AG08396 (cell line): ENCODE measurements around the gene PRKG1.

Source experiments
- DNase-seq: peaks from one replicate; pipeline ENCODE4 v3.0.0; 2012; ENCODE audit warnings: low spot score, mixed read lengths

PRKG1 gene

GRCh38 chr10:51074238-51075028 lies at the start of gene PRKG1:
Gene PRKG1, plus strand, starts transcription at chr10:51074487.
- peak; percentile 87 for DNase-seq

GRCh38 chr10:51028420-51028819 lies 45.9 kb upstream of the PRKG1 start:
- no peak for DNase-seq

- DNase-seq, result no peak
Observed at GRCh38 chr10:51029172-51029641, 45.1 kb upstream of the PRKG1 start.

DNA sequence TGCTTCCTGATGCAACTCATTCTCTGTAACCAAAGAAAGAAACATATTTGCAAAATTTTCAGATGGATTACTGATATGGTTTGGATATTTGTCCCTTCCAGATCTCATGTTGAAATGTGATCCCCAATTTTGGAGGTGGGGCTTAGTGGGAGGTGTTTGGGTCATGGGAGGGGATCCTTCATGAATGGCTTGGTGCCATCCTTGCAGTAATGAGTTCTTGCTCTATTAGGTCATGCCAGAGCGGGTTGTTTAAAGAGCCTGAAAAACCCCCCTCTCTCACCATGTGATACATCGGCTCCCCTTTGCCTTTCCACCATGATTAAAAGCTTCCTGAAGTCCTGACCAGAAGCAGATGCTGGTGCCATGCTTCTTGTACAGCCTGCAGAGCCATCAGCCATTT lies 43.8 kb upstream of the PRKG1 start:
- no peak for DNase-seq

DNA sequence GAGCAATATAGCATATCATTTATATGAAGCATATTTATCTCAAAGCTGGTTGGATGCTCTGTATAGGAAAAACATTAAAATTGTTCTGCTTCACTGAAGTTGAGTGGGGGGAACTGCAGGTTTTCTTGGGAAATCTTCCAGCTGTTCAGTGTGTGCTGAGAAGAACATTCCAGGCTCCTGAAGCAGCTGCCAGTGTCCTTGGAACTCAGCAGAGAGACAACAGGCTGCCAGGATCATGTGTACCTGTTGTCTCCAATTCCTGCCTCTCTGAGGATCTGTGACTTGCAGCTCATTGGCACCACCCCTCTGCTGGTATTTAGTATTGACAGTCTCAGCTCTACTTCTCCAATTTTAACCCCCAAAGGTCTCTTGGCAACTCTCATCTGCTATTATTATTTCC lies 42.3 kb upstream of the PRKG1 start:
- DNase-seq, result no peak

GRCh38 chr10:51034769-51035168 lies 39.5 kb upstream of the PRKG1 start:
- no peak for DNase-seq

DNA sequence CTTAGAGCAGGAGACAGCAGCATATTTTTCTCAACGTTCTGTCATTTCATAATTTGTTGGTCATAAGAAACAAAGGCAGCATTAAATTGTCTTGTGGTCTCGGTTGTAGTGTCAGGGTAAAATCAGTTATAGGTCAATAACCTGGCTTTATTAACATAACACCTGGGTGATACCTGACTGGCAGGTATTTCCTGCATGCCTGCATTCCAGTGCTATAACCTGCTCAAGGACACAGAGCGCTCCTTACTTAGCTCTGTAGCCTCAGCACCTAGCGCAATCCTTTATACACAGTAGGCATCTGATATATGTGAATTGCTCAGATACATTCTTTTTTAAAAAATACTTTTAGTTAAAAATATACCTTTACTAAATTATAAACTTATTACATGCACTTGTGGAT lies 38.9 kb upstream of the PRKG1 start:
- DNase-seq, result no peak

DNA sequence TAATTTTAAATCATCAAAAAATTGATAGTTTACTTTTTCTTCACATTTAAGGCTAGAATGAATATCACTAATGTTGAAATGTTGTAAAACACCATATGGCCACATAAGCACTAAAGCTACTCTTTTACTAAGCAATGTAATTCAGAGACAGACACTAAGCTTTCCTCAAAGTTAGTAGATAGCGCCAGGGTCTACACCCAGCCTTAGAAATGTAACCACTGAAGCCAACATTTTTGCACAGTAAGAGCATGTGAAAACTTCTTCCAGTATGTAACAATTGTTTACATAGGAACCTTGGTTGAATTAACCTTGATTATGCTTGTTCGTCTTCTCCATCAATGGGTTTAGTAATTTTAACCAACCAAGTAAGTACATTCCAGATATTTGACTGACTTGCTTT lies 28.4 kb upstream of the PRKG1 start:
- no peak for DNase-seq

GRCh38 chr10:51046654-51047053 lies 27.6 kb upstream of the PRKG1 start:
- DNase-seq, result no peak

DNA sequence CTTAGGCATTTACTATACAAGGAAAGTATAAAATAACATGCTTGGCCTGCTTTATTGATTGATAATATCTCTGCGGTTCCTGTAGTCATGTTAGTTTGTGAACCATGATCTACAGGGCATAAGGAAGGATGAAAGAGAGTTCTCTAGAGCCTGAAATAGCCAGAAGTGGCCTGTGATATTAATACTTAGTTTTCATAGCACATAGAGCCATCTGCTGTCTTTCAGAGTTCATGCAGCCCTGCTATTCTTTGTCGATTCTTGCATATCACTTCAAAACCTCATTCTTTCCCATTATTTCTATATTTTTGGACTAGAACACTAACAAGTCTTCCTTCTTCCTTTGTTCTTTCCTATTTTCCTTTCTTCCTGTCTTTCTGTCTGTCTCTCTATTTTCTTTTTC lies 26.4 kb upstream of the PRKG1 start:
- DNase-seq, result no peak

DNA sequence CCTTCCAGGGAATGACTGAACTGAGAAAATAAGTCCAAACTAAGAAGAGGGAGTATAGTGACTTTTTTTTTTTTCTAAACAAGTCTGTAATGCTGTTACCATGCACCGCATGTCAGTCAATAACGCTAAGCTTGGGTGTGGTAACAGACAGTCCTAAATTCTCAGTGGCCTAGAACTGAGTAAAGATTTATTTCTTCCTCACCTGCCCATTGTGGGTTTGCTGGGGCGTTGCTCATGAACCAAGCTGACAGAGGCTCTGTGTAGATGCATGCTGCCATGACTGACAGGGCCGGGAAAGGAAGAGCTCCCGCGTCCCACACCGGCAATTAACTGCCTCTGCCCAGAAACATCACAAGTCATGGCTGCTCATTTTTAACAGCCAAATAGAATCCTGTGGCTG lies 25.5 kb upstream of the PRKG1 start:
- DNase-seq, result no peak

- no peak for DNase-seq
Observed at GRCh38 chr10:51052163-51052562, 22.1 kb upstream of the PRKG1 start.

GRCh38 chr10:51057925-51058324 lies 16.4 kb upstream of the PRKG1 start:
- no peak for DNase-seq

DNA sequence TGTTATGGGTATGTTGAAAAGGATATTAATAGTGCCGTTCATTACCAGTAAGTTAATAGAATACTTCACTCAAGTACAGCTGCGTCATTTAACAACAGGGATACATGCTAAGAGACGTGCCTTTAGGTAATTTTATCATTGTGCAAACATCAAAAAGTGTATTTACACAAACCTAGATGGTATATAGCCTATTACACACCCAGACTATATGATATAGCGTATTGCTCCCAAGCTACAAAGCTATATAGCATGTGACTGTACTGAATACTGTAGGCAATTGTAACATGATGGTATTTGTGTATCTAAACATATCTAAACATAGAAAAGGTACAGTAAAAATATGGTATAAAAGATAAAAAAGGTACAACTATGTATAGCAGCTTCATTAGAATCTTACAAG lies 11.1 kb upstream of the PRKG1 start:
- DNase-seq, result no peak

DNA sequence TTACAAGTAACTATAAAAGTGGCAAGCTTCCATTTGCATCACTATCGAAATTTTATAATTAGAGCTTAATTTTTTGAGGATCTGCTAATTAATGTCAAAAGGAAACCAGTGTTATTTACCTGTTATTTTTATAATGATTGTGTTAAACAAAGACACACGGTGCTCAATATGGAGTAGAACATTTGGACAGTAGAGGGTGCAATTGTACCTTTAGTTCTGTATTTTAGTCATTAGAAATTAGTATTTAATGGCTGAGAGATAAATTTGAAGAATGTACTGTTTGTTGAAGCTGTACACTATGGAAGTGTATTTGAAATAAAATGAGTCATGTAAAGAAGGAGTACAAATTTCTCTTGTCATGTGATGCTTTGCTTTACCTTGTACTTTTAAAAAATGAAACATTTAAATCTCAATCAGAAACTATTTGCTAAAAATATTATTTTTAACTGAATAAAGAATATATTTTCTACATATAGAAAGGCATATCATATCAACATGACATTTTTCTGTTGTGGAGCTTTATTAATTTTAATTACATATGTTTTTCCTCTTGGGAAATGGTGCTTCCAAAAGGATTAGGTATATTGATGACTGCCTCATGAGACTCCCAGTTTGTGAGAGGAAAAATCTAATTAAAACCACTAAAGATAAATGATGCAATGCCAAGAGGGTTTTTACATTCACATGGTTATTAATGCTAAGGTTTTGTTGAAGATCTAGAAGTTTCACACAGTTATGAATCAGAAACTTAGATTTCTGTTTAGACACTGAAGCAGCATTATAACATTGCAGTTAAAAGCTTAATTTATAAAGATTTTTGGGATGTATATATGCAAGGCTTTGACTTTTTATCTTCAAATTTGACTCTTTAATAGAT lies 10.4 kb upstream of the PRKG1 start:
- peak; percentile 14 for DNase-seq

DNA sequence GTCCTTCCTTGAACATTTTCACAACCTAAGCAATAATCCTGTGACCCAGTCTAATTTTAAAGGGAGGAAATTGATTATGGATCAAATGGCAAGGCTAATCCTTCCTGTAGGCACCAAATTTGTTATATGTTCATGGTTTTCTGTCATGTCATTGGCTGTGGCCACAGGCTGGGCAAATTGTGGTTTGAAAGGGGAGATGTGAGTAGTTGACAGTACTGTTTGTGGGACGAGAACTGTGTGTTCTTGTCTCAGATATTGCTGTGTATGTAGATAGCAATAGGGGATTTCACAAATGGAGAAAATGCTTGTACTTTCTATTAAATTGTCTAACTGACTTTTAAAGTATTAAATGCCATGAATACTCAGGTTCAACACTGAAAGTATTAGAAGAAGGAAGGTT lies 8.1 kb upstream of the PRKG1 start:
- DNase-seq, result no peak

DNA sequence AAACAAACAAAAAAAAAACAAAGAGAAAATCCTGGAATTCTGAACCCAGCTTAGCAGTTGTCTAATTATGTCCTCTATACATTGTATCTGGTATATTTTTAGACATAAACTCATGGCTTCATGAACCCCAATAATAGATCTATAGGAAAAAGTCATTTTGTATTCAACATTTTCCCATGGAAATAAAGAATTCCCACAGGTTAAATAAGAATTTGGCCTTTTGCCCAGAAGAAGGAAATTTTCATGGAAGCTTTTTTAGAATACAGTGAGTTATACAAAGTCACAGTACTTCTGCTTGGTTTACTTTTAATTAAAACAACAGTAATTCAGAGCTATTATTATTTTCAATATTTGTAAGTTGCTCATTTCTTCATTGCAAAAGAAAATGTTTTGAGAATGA lies 2.1 kb upstream of the PRKG1 start:
- DNase-seq, result no peak

- no peak for DNase-seq
Observed at GRCh38 chr10:51072921-51073434, 1.3 kb upstream of the PRKG1 start.

DNA sequence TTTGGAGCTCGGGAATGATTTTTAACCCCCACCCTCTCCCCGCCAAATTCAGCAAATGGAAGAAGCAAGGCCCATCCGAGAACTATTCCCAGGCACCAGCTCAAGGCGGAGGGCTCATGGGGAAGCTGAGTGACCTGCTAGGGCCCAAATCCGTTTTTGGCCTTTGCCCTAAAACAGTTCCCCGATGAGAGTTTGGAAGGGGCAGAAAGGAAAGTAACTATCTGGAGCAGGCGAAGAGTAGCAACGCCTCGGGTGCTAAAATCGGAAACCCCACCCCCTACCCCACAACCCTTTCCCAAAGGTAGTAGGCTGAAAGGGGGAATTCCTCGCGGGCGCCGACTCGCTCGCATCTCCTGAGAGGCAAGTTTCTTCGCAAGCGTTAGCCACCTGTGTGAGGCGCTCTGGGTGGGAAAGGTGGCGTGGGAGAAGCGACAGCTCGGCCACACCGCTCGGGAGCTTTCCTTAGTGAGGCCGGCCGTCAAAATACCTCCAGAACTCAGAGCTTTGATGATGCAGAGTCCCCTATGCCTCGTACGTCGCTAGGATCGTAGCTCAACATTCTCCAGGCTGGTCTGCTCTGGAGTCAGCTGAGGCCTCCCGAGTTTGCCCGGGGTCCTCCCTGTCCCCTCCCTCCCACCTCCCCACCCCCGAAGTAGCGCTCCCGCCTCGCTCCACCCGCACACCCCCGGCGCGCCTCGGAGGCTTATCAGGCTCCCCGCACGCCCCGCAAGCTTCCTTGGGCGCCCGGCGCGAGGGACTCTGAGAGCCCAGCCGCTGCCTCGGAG lies 642 bp upstream of the PRKG1 start:
- peak; percentile 51 for DNase-seq

DNA sequence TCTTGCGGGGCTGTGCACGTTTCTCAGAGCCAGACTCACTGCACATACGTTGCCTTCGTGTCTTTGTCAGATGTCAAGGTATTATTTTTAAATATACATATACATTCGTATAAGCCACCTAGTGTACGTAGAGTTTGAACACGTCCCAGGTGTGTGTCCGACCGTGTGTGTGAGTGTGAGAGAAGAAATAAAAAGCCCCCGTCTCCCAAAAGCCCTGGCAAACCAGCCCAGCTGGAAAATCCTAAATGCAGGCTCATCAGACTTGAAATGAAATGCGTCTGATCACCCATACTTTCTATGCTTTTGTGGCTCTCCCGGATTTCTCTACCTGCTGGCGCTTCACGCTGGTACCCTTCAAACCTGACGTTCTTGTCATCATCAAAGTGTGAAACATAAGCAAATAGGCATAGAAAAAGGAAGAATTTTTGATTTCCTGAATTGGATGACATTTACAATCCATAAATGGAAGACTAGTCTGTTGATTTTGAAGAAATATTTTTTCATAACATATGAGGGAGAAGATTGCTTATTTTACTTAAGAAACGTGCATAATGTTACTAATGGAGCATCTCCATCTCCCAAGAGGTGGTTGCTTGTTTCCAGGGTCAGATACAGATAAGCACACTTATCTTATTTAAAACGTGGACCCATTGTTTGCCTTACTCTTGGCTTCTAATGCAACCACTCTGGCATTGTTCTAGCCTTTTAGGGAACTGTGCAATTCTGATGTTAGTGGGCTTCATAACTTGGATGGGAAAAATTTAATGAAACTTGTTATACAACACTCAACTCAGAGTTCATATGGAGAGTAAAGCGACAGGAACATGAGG lies 971 bp downstream of the PRKG1 start:
- no peak for DNase-seq

- DNase-seq, result no peak
Observed at GRCh38 chr10:51075873-51076229, 1.6 kb downstream of the PRKG1 start.
